ENCODE measurements around the gene DHX34. TPM values are rescaled to one million over a fixed set of nuclear protein-coding genes. Genes with fewer than 3 reads are reported as not detected.

Gene DHX34
- total and polyA plus RNA-seq, 9 of the 15 experiments (the other 6 are each of a cell fraction or from before 2014, with no cell fraction given): 0.36 to 42.0 (median 15.0) TPM

DNA sequence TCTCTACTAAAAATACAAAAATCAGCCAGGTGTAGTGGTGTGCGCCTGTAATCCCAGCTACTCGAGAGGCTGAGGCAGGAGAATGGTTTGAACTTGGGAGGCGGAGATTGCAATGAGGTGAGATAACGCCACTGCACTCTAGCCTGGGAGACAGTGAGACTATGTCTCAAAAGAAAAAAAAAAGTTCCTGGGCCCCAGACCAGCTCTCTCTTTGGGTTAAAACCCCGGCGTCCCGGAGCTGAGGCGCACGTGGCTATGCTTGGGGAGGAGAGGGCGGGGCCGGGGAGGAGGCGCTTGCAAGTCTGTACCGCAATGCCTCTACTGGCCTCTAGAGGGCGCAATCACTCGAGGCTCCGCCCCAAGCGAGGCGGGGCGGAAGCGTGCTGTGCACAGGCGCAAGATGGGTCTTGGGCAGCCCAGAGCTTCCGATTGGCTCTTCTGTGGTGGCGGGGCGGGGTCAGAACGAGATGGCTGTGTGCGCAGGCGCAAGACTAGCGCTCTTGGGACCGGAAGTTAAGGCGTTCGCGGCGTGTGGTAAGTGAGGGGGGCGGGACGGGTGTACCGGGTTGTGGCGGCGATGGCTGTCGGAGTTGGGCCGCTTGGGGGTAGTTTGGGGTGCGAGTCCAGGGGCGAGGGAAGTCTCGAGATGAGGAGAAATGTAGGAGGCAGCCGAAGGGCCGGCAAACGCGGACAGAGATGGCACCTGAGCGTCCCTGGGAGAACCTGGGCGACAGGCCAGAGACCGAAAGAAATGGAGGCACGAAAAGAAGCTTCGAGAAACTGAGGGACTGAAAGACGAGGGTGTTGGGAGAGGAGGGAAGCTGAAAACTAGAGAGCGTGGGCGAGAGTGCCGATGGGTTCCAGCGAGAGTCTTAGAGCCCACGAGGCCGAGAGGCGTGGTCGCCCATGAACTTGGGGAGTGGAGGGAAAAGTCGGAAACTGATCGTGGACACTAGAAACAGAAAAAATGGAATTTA is at the start of gene DHX34 (continued):
- TF ChIP-seq, protein P1, sequence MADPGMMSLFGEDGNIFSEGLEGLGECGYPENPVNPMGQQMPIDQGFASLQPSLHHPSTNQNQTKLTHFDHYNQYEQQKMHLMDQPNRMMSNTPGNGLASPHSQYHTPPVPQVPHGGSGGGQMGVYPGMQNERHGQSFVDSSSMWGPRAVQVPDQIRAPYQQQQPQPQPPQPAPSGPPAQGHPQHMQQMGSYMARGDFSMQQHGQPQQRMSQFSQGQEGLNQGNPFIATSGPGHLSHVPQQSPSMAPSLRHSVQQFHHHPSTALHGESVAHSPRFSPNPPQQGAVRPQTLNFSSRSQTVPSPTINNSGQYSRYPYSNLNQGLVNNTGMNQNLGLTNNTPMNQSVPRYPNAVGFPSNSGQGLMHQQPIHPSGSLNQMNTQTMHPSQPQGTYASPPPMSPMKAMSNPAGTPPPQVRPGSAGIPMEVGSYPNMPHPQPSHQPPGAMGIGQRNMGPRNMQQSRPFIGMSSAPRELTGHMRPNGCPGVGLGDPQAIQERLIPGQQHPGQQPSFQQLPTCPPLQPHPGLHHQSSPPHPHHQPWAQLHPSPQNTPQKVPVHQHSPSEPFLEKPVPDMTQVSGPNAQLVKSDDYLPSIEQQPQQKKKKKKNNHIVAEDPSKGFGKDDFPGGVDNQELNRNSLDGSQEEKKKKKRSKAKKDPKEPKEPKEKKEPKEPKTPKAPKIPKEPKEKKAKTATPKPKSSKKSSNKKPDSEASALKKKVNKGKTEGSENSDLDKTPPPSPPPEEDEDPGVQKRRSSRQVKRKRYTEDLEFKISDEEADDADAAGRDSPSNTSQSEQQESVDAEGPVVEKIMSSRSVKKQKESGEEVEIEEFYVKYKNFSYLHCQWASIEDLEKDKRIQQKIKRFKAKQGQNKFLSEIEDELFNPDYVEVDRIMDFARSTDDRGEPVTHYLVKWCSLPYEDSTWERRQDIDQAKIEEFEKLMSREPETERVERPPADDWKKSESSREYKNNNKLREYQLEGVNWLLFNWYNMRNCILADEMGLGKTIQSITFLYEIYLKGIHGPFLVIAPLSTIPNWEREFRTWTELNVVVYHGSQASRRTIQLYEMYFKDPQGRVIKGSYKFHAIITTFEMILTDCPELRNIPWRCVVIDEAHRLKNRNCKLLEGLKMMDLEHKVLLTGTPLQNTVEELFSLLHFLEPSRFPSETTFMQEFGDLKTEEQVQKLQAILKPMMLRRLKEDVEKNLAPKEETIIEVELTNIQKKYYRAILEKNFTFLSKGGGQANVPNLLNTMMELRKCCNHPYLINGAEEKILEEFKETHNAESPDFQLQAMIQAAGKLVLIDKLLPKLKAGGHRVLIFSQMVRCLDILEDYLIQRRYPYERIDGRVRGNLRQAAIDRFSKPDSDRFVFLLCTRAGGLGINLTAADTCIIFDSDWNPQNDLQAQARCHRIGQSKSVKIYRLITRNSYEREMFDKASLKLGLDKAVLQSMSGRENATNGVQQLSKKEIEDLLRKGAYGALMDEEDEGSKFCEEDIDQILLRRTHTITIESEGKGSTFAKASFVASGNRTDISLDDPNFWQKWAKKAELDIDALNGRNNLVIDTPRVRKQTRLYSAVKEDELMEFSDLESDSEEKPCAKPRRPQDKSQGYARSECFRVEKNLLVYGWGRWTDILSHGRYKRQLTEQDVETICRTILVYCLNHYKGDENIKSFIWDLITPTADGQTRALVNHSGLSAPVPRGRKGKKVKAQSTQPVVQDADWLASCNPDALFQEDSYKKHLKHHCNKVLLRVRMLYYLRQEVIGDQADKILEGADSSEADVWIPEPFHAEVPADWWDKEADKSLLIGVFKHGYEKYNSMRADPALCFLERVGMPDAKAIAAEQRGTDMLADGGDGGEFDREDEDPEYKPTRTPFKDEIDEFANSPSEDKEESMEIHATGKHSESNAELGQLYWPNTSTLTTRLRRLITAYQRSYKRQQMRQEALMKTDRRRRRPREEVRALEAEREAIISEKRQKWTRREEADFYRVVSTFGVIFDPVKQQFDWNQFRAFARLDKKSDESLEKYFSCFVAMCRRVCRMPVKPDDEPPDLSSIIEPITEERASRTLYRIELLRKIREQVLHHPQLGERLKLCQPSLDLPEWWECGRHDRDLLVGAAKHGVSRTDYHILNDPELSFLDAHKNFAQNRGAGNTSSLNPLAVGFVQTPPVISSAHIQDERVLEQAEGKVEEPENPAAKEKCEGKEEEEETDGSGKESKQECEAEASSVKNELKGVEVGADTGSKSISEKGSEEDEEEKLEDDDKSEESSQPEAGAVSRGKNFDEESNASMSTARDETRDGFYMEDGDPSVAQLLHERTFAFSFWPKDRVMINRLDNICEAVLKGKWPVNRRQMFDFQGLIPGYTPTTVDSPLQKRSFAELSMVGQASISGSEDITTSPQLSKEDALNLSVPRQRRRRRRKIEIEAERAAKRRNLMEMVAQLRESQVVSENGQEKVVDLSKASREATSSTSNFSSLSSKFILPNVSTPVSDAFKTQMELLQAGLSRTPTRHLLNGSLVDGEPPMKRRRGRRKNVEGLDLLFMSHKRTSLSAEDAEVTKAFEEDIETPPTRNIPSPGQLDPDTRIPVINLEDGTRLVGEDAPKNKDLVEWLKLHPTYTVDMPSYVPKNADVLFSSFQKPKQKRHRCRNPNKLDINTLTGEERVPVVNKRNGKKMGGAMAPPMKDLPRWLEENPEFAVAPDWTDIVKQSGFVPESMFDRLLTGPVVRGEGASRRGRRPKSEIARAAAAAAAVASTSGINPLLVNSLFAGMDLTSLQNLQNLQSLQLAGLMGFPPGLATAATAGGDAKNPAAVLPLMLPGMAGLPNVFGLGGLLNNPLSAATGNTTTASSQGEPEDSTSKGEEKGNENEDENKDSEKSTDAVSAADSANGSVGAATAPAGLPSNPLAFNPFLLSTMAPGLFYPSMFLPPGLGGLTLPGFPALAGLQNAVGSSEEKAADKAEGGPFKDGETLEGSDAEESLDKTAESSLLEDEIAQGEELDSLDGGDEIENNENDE (IDR thresholded peaks at IDR 0.05; ENCODE audit: low read depth, low read length): no peak
- TF ChIP-seq BRCA1 (IDR thresholded peaks at IDR 0.05) (no peak), BRCA1 (CRISPR knock-in tag; IDR thresholded peaks at IDR 0.05) (no peak), FOXA3 (CRISPR knock-in tag; conservative IDR thresholded peaks at IDR 0.05 in 1 of 2, IDR thresholded peaks at IDR 0.05 in 1 of 2) (no peak), ZBTB26 (CRISPR knock-in tag; IDR thresholded peaks at IDR 0.05) (peak; percentile 23; the same call in 1 of the 2 replicates), ESRRB (CRISPR knock-in tag; IDR thresholded peaks at IDR 0.05; ENCODE audit: borderline replicate concordance) (no peak), ZNF589 (CRISPR knock-in tag; IDR thresholded peaks at IDR 0.05; ENCODE audit: low read depth) (0 out of 2 replicates have a peak, but pooled peaks have one; percentile 33), ZNF121 (CRISPR knock-in tag; conservative IDR thresholded peaks at IDR 0.05) (no peak)
